T47D (cell line): Measurements from ENCODE around the gene COL27A1.
A peak's percentile ranks its signal among the peaks of the same experiment; 100 is the strongest.

Experiments used
- DNase-seq, 2 experiments: peaks; one replicate each; pipeline versions ENCODE4 v3.0.0 to v3.0.0-alpha.2; 2011 to 2012; ENCODE audit warnings: low read depth in 1 of 2, low spot score in 1 of 2
- JUND ChIP-seq: IDR thresholded peaks from 2 replicates; pipeline ENCODE4 v1.6.1; 2012; ENCODE audit warnings: low read depth
- in situ Hi-C: cut with HindIII; loops from 2 replicates; pipeline ENCODE4 v1.10.0; 2016; ENCODE audit warnings: low sequenced_read_pairs, low pct_unique_long_range_greater_than_20kb

The COL27A1 gene

GRCh38 chr9:114141553-114142402, 13.6 kb upstream of the COL27A1 start:
- TF ChIP-seq JUND: no peak
- in situ Hi-C loops: no loop called here

GRCh38 chr9:114143234-114143633, 12.1 kb upstream of the COL27A1 start:
- DNase-seq: no peak
- in situ Hi-C loops: no loop called here
- TF ChIP-seq JUND: no peak

More at GRCh38 chr9:114141553-114142402, 13.6 kb upstream of the COL27A1 start:
- DNase-seq: no peak

- no peak for DNase-seq
- in situ Hi-C loops: no loop called here
- TF ChIP-seq JUND: no peak
Observed at GRCh38 chr9:114146735-114147134, 8.6 kb upstream of the COL27A1 start.

- no peak for DNase-seq
- in situ Hi-C loops: no loop called here
- TF ChIP-seq JUND: no peak
Observed at GRCh38 chr9:114149181-114149580, 6.2 kb upstream of the COL27A1 start.

GRCh38 chr9:114149765-114150340, 5.5 kb upstream of the COL27A1 start:
- in situ Hi-C loops: no loop called here
- no peak for TF ChIP-seq JUND

GRCh38 chr9:114150608-114151007, 4.7 kb upstream of the COL27A1 start:
- in situ Hi-C loops: no loop called here
- DNase-seq: no peak
- no peak for TF ChIP-seq JUND

More at GRCh38 chr9:114149765-114150340, 5.5 kb upstream of the COL27A1 start:
- DNase-seq: no peak

GRCh38 chr9:114151426-114151956, 3.8 kb upstream of the COL27A1 start:
- TF ChIP-seq JUND: no peak
- DNase-seq: no peak
- in situ Hi-C loops: no loop called here

GRCh38 chr9:114153761-114154599, 1.4 kb upstream of the COL27A1 start:
- DNase-seq: peak in 1 of 2 experiments; percentile 72
- TF ChIP-seq JUND: no peak
- in situ Hi-C loops: no loop called here

- in situ Hi-C loops: no loop called here
- no peak for DNase-seq
- TF ChIP-seq JUND: no peak
Observed at GRCh38 chr9:114154600-114155102, 686 bp upstream of the COL27A1 start.

GRCh38 chr9:114155995-114156656, 789 bp downstream of the COL27A1 start:
- no peak for DNase-seq
- in situ Hi-C loops: no loop called here
- no peak for TF ChIP-seq JUND

GRCh38 chr9:114156657-114157421, 1.5 kb downstream of the COL27A1 start:
- DNase-seq: no peak
- in situ Hi-C loops: no loop called here
- no peak for TF ChIP-seq JUND
